Suprapubic skin (tissue), 4 donors: ENCODE measurements around the gene PLXDC2. TPM values are rescaled to one million over a fixed set of nuclear protein-coding genes. Genes with fewer than 3 reads are reported as not detected.
"Not testable (repeated sequence)": the region's sequence is repeated elsewhere in the genome, so short reads cannot be mapped to it uniquely, and the experiment has no call there.

Experiments
- DNase-seq, 2 donors: peaks; one replicate each; pipeline ENCODE4 v3.0.0-alpha.2; 2019; ENCODE audit warnings: low spot score in 2 of 2
- H3K27ac ChIP-seq: fragments of 200-600 bp; sonication (generic); one replicate; pipeline ENCODE4 v1.5.1; 2019
- H3K27me3 ChIP-seq: fragments of 200-600 bp; sonication (generic); one replicate; pipeline ENCODE4 v1.5.1; 2019
- H3K36me3 ChIP-seq: fragments of 200-600 bp; sonication (generic); one replicate; pipeline ENCODE4 v1.5.1; 2019
- H3K4me1 ChIP-seq: fragments of 200-600 bp; sonication (generic); one replicate; pipeline ENCODE4 v1.5.1; 2019
- H3K4me3 ChIP-seq: fragments of 200-600 bp; sonication (generic); one replicate; pipeline ENCODE4 v1.5.1; 2019; ENCODE audit warnings: mild to moderate bottlenecking
- H3K9me3 ChIP-seq: fragments of 200-600 bp; sonication (generic); one replicate; pipeline ENCODE4 v1.5.1; 2019
- CTCF ChIP-seq, 2 donors: fragments of 200-600 bp in 1 of 2; fragments of 450-650 bp in 1 of 2; sonication (generic) in 1 of 2; IDR thresholded peaks; one replicate each; pipeline ENCODE4 v1.5.1; 2016 to 2019; ENCODE audit warnings: antibody characterized with exemption in 2 of 2, mild to moderate bottlenecking in 1 of 2, moderate library complexity in 1 of 2
- EP300 ChIP-seq: sonication (generic); formaldehyde crosslinking; IDR thresholded peaks from one replicate; pipeline ENCODE4 v1.6.1; 2017; ENCODE audit warnings: antibody characterized with exemption
- POLR2A ChIP-seq, 2 donors: fragments of 450-650 bp; IDR thresholded peaks; one replicate each; pipeline ENCODE4 v1.6.1; 2017; ENCODE audit warnings: antibody characterized with exemption in 2 of 2, mild to moderate bottlenecking in 2 of 2, moderate library complexity in 2 of 2
- POLR2AphosphoS5 ChIP-seq, 3 donors: sonication (generic); formaldehyde crosslinking; IDR thresholded peaks; one replicate each; pipeline ENCODE4 v1.6.1; 2017; ENCODE audit warnings: antibody characterized with exemption in 3 of 3
- WGBS: methylation state at CpG from one replicate; pipeline ENCODE4 v1.1.5; 2018; 5-methylcytosine and 5-hydroxymethylcytosine counted together
- total RNA-seq, 4 donors: library from RNA; depleted of rRNA; stranded (reverse); fragments of >200 nt; gene quantifications; one replicate each; pipeline ENCODE4 v1.1.0, GENCODE V29; 2016

Gene PLXDC2
- total RNA-seq, 4 donors from 2014 or later: 93.0 to 97.0 (median 95.0) TPM

GRCh38 chr10:19993714-19994315, 177.6 kb downstream of the PLXDC2 start:
- TF ChIP-seq CTCF (IDR thresholded peaks at IDR 0.05) (no peak), POLR2AphosphoS5 (IDR thresholded peaks at IDR 0.05) (no peak)
- H3K4me1 ChIP-seq: peaks cover 4% of the 10 kb centered on the region
- no peak overlapping the region for H3K27ac ChIP-seq
- DNase-seq: no peak
- 59% methylated on average over 3 of the region's 3 CpGs for WGBS
- no peak overlapping the region for H3K4me3 ChIP-seq
- H3K36me3 ChIP-seq: no peaks in the 10 kb centered on the region
- H3K27me3 ChIP-seq: no peaks in the 10 kb centered on the region
- H3K9me3 ChIP-seq: no peaks in the 10 kb centered on the region

- Histone ChIP-seq H3K27ac (no peak overlapping the region), H3K4me1 (peaks cover 4% of the 10 kb centered on the region), H3K36me3 (no peaks in the 10 kb centered on the region), H3K27me3 (no peaks in the 10 kb centered on the region), H3K4me3 (no peak overlapping the region), H3K9me3 (no peaks in the 10 kb centered on the region)
- TF ChIP-seq POLR2AphosphoS5 (IDR thresholded peaks at IDR 0.05): no peak
- no peak for TF ChIP-seq POLR2A (IDR thresholded peaks at IDR 0.05)
- TF ChIP-seq EP300: no peak
- TF ChIP-seq CTCF (IDR thresholded peaks at IDR 0.05): no peak
- DNase-seq: no peak
- 69% methylated on average over 2 of the region's 2 CpGs for WGBS
These were observed 182.2 kb downstream of the PLXDC2 start for GRCh38 chr10:19998482-19998881.

- Histone ChIP-seq H3K27me3 (no peaks in the 10 kb centered on the region), H3K9me3 (no peaks in the 10 kb centered on the region), H3K4me1 (peaks cover 10% of the 10 kb centered on the region), H3K27ac (no peak overlapping the region), H3K4me3 (no peak overlapping the region), H3K36me3 (no peaks in the 10 kb centered on the region)
- 91% methylated on average over 1 of the region's 1 CpG for WGBS
- TF ChIP-seq CTCF (IDR thresholded peaks at IDR 0.05) (no peak), POLR2AphosphoS5 (IDR thresholded peaks at IDR 0.05) (no peak), POLR2A (IDR thresholded peaks at IDR 0.05) (no peak), EP300 (no peak)
- DNase-seq: no peak
These were observed 183.2 kb downstream of the PLXDC2 start for GRCh38 chr10:19999431-19999830.

GRCh38 chr10:20002026-20002425, 185.8 kb downstream of the PLXDC2 start:
- WGBS: 93% methylated on average over 2 of the region's 2 CpGs
- not testable (repeated sequence) for H3K4me3 ChIP-seq, H3K36me3 ChIP-seq, H3K27ac ChIP-seq, H3K27me3 ChIP-seq, H3K9me3 ChIP-seq, DNase-seq
- peaks cover 17% of the 10 kb centered on the region for H3K4me1 ChIP-seq

- H3K9me3 ChIP-seq: no peaks in the 10 kb centered on the region
- H3K4me3 ChIP-seq: no peak overlapping the region
- WGBS: 93% methylated on average over 3 of the region's 3 CpGs
- DNase-seq: no peak
- peaks cover 17% of the 10 kb centered on the region for H3K4me1 ChIP-seq
- H3K27ac ChIP-seq: no peak overlapping the region
- no peaks in the 10 kb centered on the region for H3K27me3 ChIP-seq
- TF ChIP-seq POLR2A (IDR thresholded peaks at IDR 0.05) (no peak), CTCF (IDR thresholded peaks at IDR 0.05) (no peak), POLR2AphosphoS5 (IDR thresholded peaks at IDR 0.05) (no peak), EP300 (no peak)
- no peaks in the 10 kb centered on the region for H3K36me3 ChIP-seq
These were observed 186.4 kb downstream of the PLXDC2 start for GRCh38 chr10:20002657-20003056.

GRCh38 chr10:20004087-20004523, 187.9 kb downstream of the PLXDC2 start:
- Histone ChIP-seq H3K9me3 (no peaks in the 10 kb centered on the region), H3K27ac (peak overlapping the region; percentile 73), H3K4me1 (peaks cover 13% of the 10 kb centered on the region), H3K36me3 (no peaks in the 10 kb centered on the region), H3K27me3 (no peaks in the 10 kb centered on the region), H3K4me3 (no peak overlapping the region)
- no peak for TF ChIP-seq POLR2A (IDR thresholded peaks at IDR 0.05)
- no peak for TF ChIP-seq POLR2AphosphoS5 (IDR thresholded peaks at IDR 0.05)
- TF ChIP-seq EP300: no peak
- no peak for TF ChIP-seq CTCF (IDR thresholded peaks at IDR 0.05)
- no peak for DNase-seq
- WGBS: 77% methylated on average over 3 of the region's 3 CpGs
